Skeletal muscle satellite cell (primary cell): ENCODE measurements around the gene KRT35.

Source experiments
- H3K27me3 ChIP-seq: 2 replicates; pipeline ENCODE4 v1.7.0; 2013; ENCODE audit warnings: low read length; ENCODE audit not compliant: control insufficient read depth, insufficient read depth
- H3K36me3 ChIP-seq: 2 replicates; pipeline ENCODE4 v1.7.0; 2013; ENCODE audit warnings: mild to moderate bottlenecking, control low read depth, low read length; ENCODE audit not compliant: insufficient read depth
- H3K4me1 ChIP-seq: 2 replicates; pipeline ENCODE4 v1.7.0; 2013; ENCODE audit warnings: low read length; ENCODE audit not compliant: control insufficient read depth, insufficient read depth
- H3K4me2 ChIP-seq: 2 replicates; pipeline ENCODE4 v1.7.0; 2013; ENCODE audit warnings: mild to moderate bottlenecking, low read length
- H3K4me3 ChIP-seq: 2 replicates; pipeline ENCODE4 v1.7.0; 2013; ENCODE audit warnings: low read length
- H3K9ac ChIP-seq: 2 replicates; pipeline ENCODE4 v1.7.0; 2013; ENCODE audit warnings: mild to moderate bottlenecking, low read depth, low read length, moderate library complexity
- H3K9me3 ChIP-seq: replicated peaks from 2 replicates; pipeline ENCODE4 v1.7.0; 2013; ENCODE audit warnings: mild to moderate bottlenecking, control low read depth, low read length

The KRT35 gene

GRCh38 chr17:41496803-41497484 lies 16.0 kb upstream of the KRT35 start:
- Histone ChIP-seq H3K9ac (no peak overlapping the region), H3K4me2 (peak overlapping the region; percentile 2), H3K36me3 (no peaks in the 10 kb centered on the region), H3K9me3 (no peaks in the 10 kb centered on the region), H3K27me3 (no peaks in the 10 kb centered on the region), H3K4me3 (no peak overlapping the region), H3K4me1 (peaks cover 30% of the 10 kb centered on the region)

GRCh38 chr17:41494524-41494923 lies 13.6 kb upstream of the KRT35 start:
- Histone ChIP-seq H3K4me2 (no peak overlapping the region), H3K4me1 (peaks cover 18% of the 10 kb centered on the region), H3K4me3 (no peak overlapping the region), H3K36me3 (no peaks in the 10 kb centered on the region), H3K9ac (no peak overlapping the region), H3K27me3 (no peaks in the 10 kb centered on the region), H3K9me3 (no peaks in the 10 kb centered on the region)

GRCh38 chr17:41492771-41493170 lies 11.8 kb upstream of the KRT35 start:
- peaks cover 17% of the 10 kb centered on the region for H3K4me1 ChIP-seq
- no peaks in the 10 kb centered on the region for H3K36me3 ChIP-seq
- H3K27me3 ChIP-seq, result no peaks in the 10 kb centered on the region
- H3K4me3 ChIP-seq, result no peak overlapping the region
- H3K9me3 ChIP-seq, result no peaks in the 10 kb centered on the region
- H3K9ac ChIP-seq, result no peak overlapping the region
- H3K4me2 ChIP-seq, result no peak overlapping the region

GRCh38 chr17:41492351-41492750 lies 11.4 kb upstream of the KRT35 start:
- H3K9me3 ChIP-seq, result no peaks in the 10 kb centered on the region
- peaks cover 17% of the 10 kb centered on the region for H3K4me1 ChIP-seq
- H3K27me3 ChIP-seq, result peaks cover 2% of the 10 kb centered on the region
- H3K4me2 ChIP-seq, result no peak overlapping the region
- no peaks in the 10 kb centered on the region for H3K36me3 ChIP-seq
- H3K9ac ChIP-seq, result no peak overlapping the region
- no peak overlapping the region for H3K4me3 ChIP-seq

GRCh38 chr17:41491476-41491875 lies 10.5 kb upstream of the KRT35 start:
- H3K9ac ChIP-seq, result no peak overlapping the region
- peaks cover 5% of the 10 kb centered on the region for H3K27me3 ChIP-seq
- no peaks in the 10 kb centered on the region for H3K9me3 ChIP-seq
- H3K4me1 ChIP-seq, result peaks cover 10% of the 10 kb centered on the region
- no peak overlapping the region for H3K4me3 ChIP-seq
- H3K4me2 ChIP-seq, result no peak overlapping the region
- H3K36me3 ChIP-seq, result no peaks in the 10 kb centered on the region

- H3K9ac ChIP-seq, result no peak overlapping the region
- H3K4me3 ChIP-seq, result no peak overlapping the region
- H3K27me3 ChIP-seq, result peaks cover 5% of the 10 kb centered on the region
- H3K4me2 ChIP-seq, result no peak overlapping the region
- H3K36me3 ChIP-seq, result no peaks in the 10 kb centered on the region
- H3K4me1 ChIP-seq, result peaks cover 8% of the 10 kb centered on the region
- H3K9me3 ChIP-seq, result no peaks in the 10 kb centered on the region
Measured at GRCh38 chr17:41490000-41490990, 9.3 kb upstream of the KRT35 start.

- peaks cover 5% of the 10 kb centered on the region for H3K27me3 ChIP-seq
- peaks cover 4% of the 10 kb centered on the region for H3K4me1 ChIP-seq
- no peaks in the 10 kb centered on the region for H3K9me3 ChIP-seq
- no peak within 1 kb of the TSS for H3K4me3 ChIP-seq
- H3K4me2 ChIP-seq, result no peak within 1 kb of the TSS
- no peaks in the 10 kb centered on the region for H3K36me3 ChIP-seq
- H3K9ac ChIP-seq, result no peak within 1 kb of the TSS
Measured at GRCh38 chr17:41489531-41489930, 8.6 kb upstream of the KRT35 start, which contains the start of gene KRT36. Gene KRT36, minus strand, starts transcription at chr17:41489910. Its CDS starts 46 bp downstream, at chr17:41489864.

GRCh38 chr17:41486809-41487530 lies 6.0 kb upstream of the KRT35 start:
- no peak overlapping the region for H3K4me2 ChIP-seq
- peaks cover 7% of the 10 kb centered on the region for H3K27me3 ChIP-seq
- no peak overlapping the region for H3K4me3 ChIP-seq
- H3K36me3 ChIP-seq, result no peaks in the 10 kb centered on the region
- no peaks in the 10 kb centered on the region for H3K4me1 ChIP-seq
- H3K9me3 ChIP-seq, result no peaks in the 10 kb centered on the region
- H3K9ac ChIP-seq, result no peak overlapping the region

GRCh38 chr17:41486316-41486715 lies 5.4 kb upstream of the KRT35 start:
- Histone ChIP-seq H3K9ac (no peak overlapping the region), H3K9me3 (no peaks in the 10 kb centered on the region), H3K4me2 (no peak overlapping the region), H3K36me3 (no peaks in the 10 kb centered on the region), H3K4me1 (no peaks in the 10 kb centered on the region), H3K27me3 (peaks cover 7% of the 10 kb centered on the region), H3K4me3 (no peak overlapping the region)

- no peaks in the 10 kb centered on the region for H3K36me3 ChIP-seq
Measured at GRCh38 chr17:41484920-41485904, 4.3 kb upstream of the KRT35 start.

More at GRCh38 chr17:41484920-41485904, 4.3 kb upstream of the KRT35 start:
- H3K9me3 ChIP-seq, result no peaks in the 10 kb centered on the region
- H3K4me1 ChIP-seq, result no peaks in the 10 kb centered on the region
- H3K9ac ChIP-seq, result no peak overlapping the region
- no peak overlapping the region for H3K4me2 ChIP-seq
- peaks cover 7% of the 10 kb centered on the region for H3K27me3 ChIP-seq
- no peak overlapping the region for H3K4me3 ChIP-seq
